HCT116 (cell line): ENCODE results near the gene PLEKHN1. TPM values are rescaled to one million over a fixed set of nuclear protein-coding genes. Genes with fewer than 3 reads are reported as not detected.

ENCODE experiments used
- ATAC-seq: fragments of 200-7000 bp; cut with Tn5 transposase; 2 replicates; pipeline ENCODE4 v1.9.1; 2020; ENCODE audit warnings: mild to moderate bottlenecking, moderate library complexity
- BruUV-seq: library from RNA; stranded (reverse); fragments of 400-500 nt; replicated peaks from 2 replicates; lab custom pipeline; 2021; lab: Mats Ljungman, UMichigan
- CTCF ChIA-PET: fragments of 300-600 bp; sonication (Branson Sonifier 250); formaldehyde crosslinking; loops from one replicate; lab custom pipeline; 2021; ENCODE audit warnings: antibody characterized with exemption; lab: Charles Lee
- POLR2A ChIA-PET: fragments of 300-600, 350-600 bp; sonication (Branson Sonifier 250); formaldehyde crosslinking; loops from one replicate; lab custom pipeline; 2021; ENCODE audit warnings: antibody characterized with exemption; lab: Charles Lee
- RAD21 ChIA-PET, 2 experiments: fragments of 300-600 bp; sonication (Branson Sonifier 250); formaldehyde crosslinking; loops; one replicate each; lab custom pipeline; 2023; ENCODE audit warnings: low total read pairs in 2 of 2; ENCODE audit not compliant: uncharacterized antibody in 2 of 2, unreplicated experiment in 2 of 2, low non-redundant PET in 1 of 2; lab: Charles Lee
- DNase-seq: peaks from one replicate; pipeline ENCODE4 v3.0.0-alpha.2; 2010; ENCODE audit warnings: low read depth, low spot score
- H2AFZ ChIP-seq: fragments of 200-600 bp; shearing (Covaris generic), sonication (generic); 2 replicates; pipeline ENCODE4 v1.6.1; 2017; ENCODE audit warnings: low read depth, mixed run types, mixed read lengths, antibody characterized with exemption, low read length; ENCODE audit not compliant: poor library complexity, severe bottlenecking
- H3K27ac ChIP-seq: 2 replicates; pipeline ENCODE4 v1.5.1; 2012; ENCODE audit warnings: low read depth, low read length
- H3K27me3 ChIP-seq: fragments of 200-600 bp; sonication (generic); 2 replicates; pipeline ENCODE4 v1.6.1; 2016; ENCODE audit warnings: mixed run types, low read length, mixed read lengths; ENCODE audit not compliant: insufficient read depth
- H3K36me3 ChIP-seq, 2 experiments: fragments of 200-500 bp in 1 of 2; fragments of 200-600 bp in 1 of 2; sonication (Bioruptor generic) in 1 of 2; sonication (generic) in 1 of 2; 2 replicates each; pipeline versions ENCODE4 v1.5.1 to v1.6.1; 2014 to 2016; ENCODE audit warnings: low read length in 2 of 2, inconsistent platforms in 1 of 2, mixed read lengths in 1 of 2, mixed run types in 1 of 2; ENCODE audit not compliant: insufficient read depth in 2 of 2, control insufficient read depth in 1 of 2
- H3K4me1 ChIP-seq, 2 experiments: fragments of 200-600 bp in 1 of 2; sonication (generic) in 1 of 2; 2 replicates each; pipeline versions ENCODE4 v1.5.1 to v1.6.1; 2012 to 2017; ENCODE audit warnings: low read length in 2 of 2, inconsistent platforms in 1 of 2, mild to moderate bottlenecking in 1 of 2, mixed read lengths in 1 of 2, mixed run types in 1 of 2, moderate library complexity in 1 of 2; ENCODE audit not compliant: insufficient read depth in 2 of 2, control insufficient read depth in 1 of 2
- H3K4me2 ChIP-seq: fragments of 200-600 bp; sonication (generic); 2 replicates; pipeline ENCODE4 v1.6.1; 2017; ENCODE audit warnings: mixed run types, low read length, mixed read lengths
- H3K4me3 ChIP-seq, 2 experiments: fragments of 200-600 bp in 1 of 2; sonication (generic) in 1 of 2; replicated peaks in 1 of 2; 2 replicates each; pipeline ENCODE4 v1.5.1; 2011 to 2016; ENCODE audit warnings: low read length in 2 of 2, control low read depth in 1 of 2, low read depth in 1 of 2, mild to moderate bottlenecking in 1 of 2, mixed read lengths in 1 of 2, mixed run types in 1 of 2
- H3K79me2 ChIP-seq: fragments of 200-600 bp; sonication (generic); 2 replicates; pipeline ENCODE4 v1.6.1; 2017; ENCODE audit warnings: mild to moderate bottlenecking, mixed run types, low read length, moderate library complexity, mixed read lengths; ENCODE audit not compliant: insufficient read depth
- H3K9ac ChIP-seq: fragments of 200-600 bp; sonication (generic); 2 replicates; pipeline ENCODE4 v1.6.1; 2016; ENCODE audit warnings: low read length, mixed read lengths
- H3K9me2 ChIP-seq: fragments of 200-600 bp; sonication (generic), shearing (Covaris generic); 2 replicates; pipeline ENCODE4 v1.6.1; 2017; ENCODE audit warnings: mixed run types, mild to moderate bottlenecking, moderate library complexity; ENCODE audit not compliant: insufficient read depth
- H3K9me3 ChIP-seq, 2 experiments: fragments of 200-500 bp in 1 of 2; fragments of 200-600 bp in 1 of 2; sonication (Bioruptor generic) in 1 of 2; sonication (generic) in 1 of 2; 2 replicates each; pipeline ENCODE4 v1.6.1; 2014 to 2017; ENCODE audit warnings: low read length in 2 of 2, mixed read lengths in 2 of 2, inconsistent platforms in 1 of 2, low read depth in 1 of 2, mild to moderate bottlenecking in 1 of 2, mixed run types in 1 of 2, moderate library complexity in 1 of 2; ENCODE audit not compliant: control insufficient read depth in 1 of 2, insufficient read depth in 1 of 2
- H4K20me1 ChIP-seq: fragments of 200-600 bp; sonication (generic), shearing (Covaris generic); 2 replicates; pipeline ENCODE4 v1.6.1; 2017; ENCODE audit warnings: mixed run types, mild to moderate bottlenecking, moderate library complexity; ENCODE audit not compliant: insufficient read depth
- ATF3 ChIP-seq: IDR thresholded peaks from 2 replicates; pipeline ENCODE4 v1.6.1; 2012
- CBX3 ChIP-seq: IDR thresholded peaks from 2 replicates; pipeline ENCODE4 v1.6.1; 2012; ENCODE audit warnings: low read depth
- CEBPB ChIP-seq: IDR thresholded peaks from 2 replicates; pipeline ENCODE4 v1.6.1; 2012; ENCODE audit warnings: low read depth
- EGR1 ChIP-seq: IDR thresholded peaks from 2 replicates; pipeline ENCODE4 v1.6.1; 2012; ENCODE audit warnings: low read depth
- ELF1 ChIP-seq: IDR thresholded peaks from 2 replicates; pipeline ENCODE4 v1.6.1; 2012; ENCODE audit warnings: low read depth, borderline replicate concordance
- EZH2phosphoT487 ChIP-seq: fragments of 200-600 bp; IDR thresholded peaks from 2 replicates; pipeline ENCODE4 v1.6.1; 2018; ENCODE audit warnings: antibody characterized with exemption, borderline replicate concordance
- FOSL1 ChIP-seq: IDR thresholded peaks from 2 replicates; pipeline ENCODE4 v1.6.1; 2012; ENCODE audit warnings: low read depth
- POLR2A ChIP-seq: IDR thresholded peaks from 2 replicates; pipeline ENCODE4 v1.7.0; 2011; ENCODE audit warnings: borderline replicate concordance; ENCODE audit not compliant: insufficient read depth, insufficient read length; ENCODE audit errors: extremely low read depth
- RAD21 ChIP-seq: IDR thresholded peaks from 2 replicates; pipeline ENCODE4 v1.6.1; 2012; ENCODE audit warnings: low read depth, mild to moderate bottlenecking
- REST ChIP-seq: IDR thresholded peaks from 2 replicates; pipeline ENCODE4 v1.6.1; 2012; ENCODE audit warnings: low read depth
- TCF7L2 ChIP-seq: IDR thresholded peaks from 2 replicates; pipeline ENCODE4 v1.7.0; 2011; ENCODE audit warnings: borderline replicate concordance, inconsistent platforms; ENCODE audit not compliant: insufficient read depth, insufficient read length; ENCODE audit errors: extremely low read depth
- YY1 ChIP-seq: IDR thresholded peaks from 2 replicates; pipeline ENCODE4 v1.6.1; 2011; ENCODE audit warnings: low read length, low read depth, moderate library complexity, mild to moderate bottlenecking; ENCODE audit not compliant: insufficient replicate concordance; ENCODE audit errors: extremely low read depth
- ZBTB33 ChIP-seq: IDR thresholded peaks from 2 replicates; pipeline ENCODE4 v1.6.1; 2011; ENCODE audit warnings: mild to moderate bottlenecking, low read length, moderate library complexity; ENCODE audit not compliant: insufficient replicate concordance; ENCODE audit errors: extremely low read depth
- ZFX ChIP-seq: fragments of 450-650 bp; IDR thresholded peaks from 2 replicates; pipeline ENCODE4 v1.6.1; 2017
- ZNF274 ChIP-seq: fragments of 200-500 bp; sonication (Bioruptor generic); IDR thresholded peaks from 2 replicates; pipeline ENCODE4 v1.6.1; 2014; ENCODE audit warnings: mild to moderate bottlenecking, low read depth, low read length, inconsistent platforms
- intact Hi-C: fragments of 100-400 bp; cut with micrococcal nuclease; formaldehyde crosslinking; loops from 2 replicates; pipeline ENCODE4 v1.10.0; 2022
- total RNA-seq: library from RNA; stranded (reverse); gene quantifications from one replicate; pipeline ENCODE4 v1.2.1, GENCODE V29; 2021; ENCODE audit not compliant: unreplicated experiment

Gene PLEKHN1
- total RNA-seq, 1 experiment from 2014 or later: 11.6 TPM

- TF ChIP-seq REST: no peak
These were observed 33.3 kb upstream of the PLEKHN1 start (continued) for GRCh38 chr1:932776-933602.

- H3K9me2 ChIP-seq: no peaks in the 10 kb centered on the region
- H2AFZ ChIP-seq: no peak overlapping the region
- H3K9ac ChIP-seq: no peak overlapping the region
- ATAC-seq (no peak), DNase-seq (no peak)
- BruUV-seq: no TSS peak
- peaks cover 10 to 20% of the 10 kb centered on the region in 2 experiments; a peak in 3 of 4 replicates for H3K4me1 ChIP-seq
- CTCF ChIA-PET: no interaction called here
- H3K36me3 ChIP-seq: no peaks in the 10 kb centered on the region
- peaks cover 8% of the 10 kb centered on the region; the same call in 1 of the 2 replicates for H3K27me3 ChIP-seq
- H3K9me3 ChIP-seq: no peaks in the 10 kb centered on the region
- intact Hi-C loops: no loop called here
- no peaks in the 10 kb centered on the region for H4K20me1 ChIP-seq
- no peak overlapping the region for H3K27ac ChIP-seq
- no peak overlapping the region for H3K4me2 ChIP-seq
- no peak overlapping the region for H3K4me3 ChIP-seq
- POLR2A ChIA-PET: no interaction called here
- RAD21 ChIA-PET: no interaction called here
- no peaks in the 10 kb centered on the region for H3K79me2 ChIP-seq
- TF ChIP-seq ZFX (no peak), CEBPB (no peak), EGR1 (no peak), FOSL1 (no peak), ZBTB33 (no peak), RAD21 (no peak), TCF7L2 (no peak), ZNF274 (no peak), POLR2A (no peak), YY1 (no peak), CBX3 (no peak), EZH2phosphoT487 (no peak), ATF3 (no peak), REST (no peak), ELF1 (no peak)
These were observed 32.7 kb upstream of the PLEKHN1 start for GRCh38 chr1:933603-933940.
